HG03025 (cell line): ENCODE measurements around the gene TGM1.

Experiments
- ATAC-seq: cut with Tn5 transposase; IDR thresholded peaks from one replicate; pipeline ENCODE4 v1.9.1; 2021; ENCODE audit warnings: mild to moderate bottlenecking, moderate library complexity; ENCODE audit not compliant: unreplicated experiment, low FRiP score

Gene TGM1

DNA sequence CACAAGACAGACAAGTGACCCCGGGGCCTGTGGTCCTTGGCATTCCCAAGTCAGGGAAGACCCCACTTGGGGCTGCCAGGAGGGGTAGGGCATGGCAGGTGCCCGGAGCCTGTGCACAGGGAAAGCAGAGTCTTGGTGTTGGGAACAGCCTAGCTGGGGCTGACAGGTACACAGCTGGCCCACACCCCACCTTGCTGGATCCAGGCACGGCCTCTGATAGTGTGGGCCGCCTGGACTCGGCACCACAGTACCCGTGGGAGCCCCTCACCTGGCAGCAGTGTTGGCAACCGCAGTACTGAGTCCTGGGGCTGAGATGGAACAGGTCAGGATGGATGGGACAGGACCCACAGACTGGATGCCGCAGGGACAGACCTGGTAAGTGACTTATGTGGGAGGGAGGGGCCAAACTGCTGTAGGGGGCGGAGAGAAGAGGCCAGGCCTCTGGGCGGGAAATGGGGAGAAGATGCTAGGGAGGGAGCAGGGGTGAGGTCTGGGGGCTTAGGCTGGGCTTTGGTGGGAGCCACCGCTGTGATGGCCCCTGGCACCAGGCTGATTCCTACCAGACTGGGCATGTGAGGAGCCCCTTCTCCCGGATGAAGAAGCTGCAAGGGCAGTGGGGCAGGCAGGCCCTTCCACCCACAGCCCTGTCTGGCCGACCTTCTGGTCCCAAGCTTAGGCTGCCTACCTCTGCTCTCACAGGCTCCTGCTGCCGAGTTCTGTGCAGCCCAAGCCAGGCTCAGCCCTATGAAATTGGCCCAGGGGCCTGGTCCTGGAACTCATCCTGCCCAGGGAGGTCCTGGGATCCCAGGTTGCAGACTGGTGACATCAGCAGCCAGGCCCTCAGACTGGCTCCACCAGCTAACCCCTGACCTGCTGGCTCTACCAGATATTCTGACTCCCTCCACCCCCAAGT lies at the start of gene TGM1:
TSS of gene TGM1 (minus strand) at position 357 of the 913 bp plus-strand sequence. CDS start 825 bp downstream, outside the sequence.
- ATAC-seq: no peak

DNA sequence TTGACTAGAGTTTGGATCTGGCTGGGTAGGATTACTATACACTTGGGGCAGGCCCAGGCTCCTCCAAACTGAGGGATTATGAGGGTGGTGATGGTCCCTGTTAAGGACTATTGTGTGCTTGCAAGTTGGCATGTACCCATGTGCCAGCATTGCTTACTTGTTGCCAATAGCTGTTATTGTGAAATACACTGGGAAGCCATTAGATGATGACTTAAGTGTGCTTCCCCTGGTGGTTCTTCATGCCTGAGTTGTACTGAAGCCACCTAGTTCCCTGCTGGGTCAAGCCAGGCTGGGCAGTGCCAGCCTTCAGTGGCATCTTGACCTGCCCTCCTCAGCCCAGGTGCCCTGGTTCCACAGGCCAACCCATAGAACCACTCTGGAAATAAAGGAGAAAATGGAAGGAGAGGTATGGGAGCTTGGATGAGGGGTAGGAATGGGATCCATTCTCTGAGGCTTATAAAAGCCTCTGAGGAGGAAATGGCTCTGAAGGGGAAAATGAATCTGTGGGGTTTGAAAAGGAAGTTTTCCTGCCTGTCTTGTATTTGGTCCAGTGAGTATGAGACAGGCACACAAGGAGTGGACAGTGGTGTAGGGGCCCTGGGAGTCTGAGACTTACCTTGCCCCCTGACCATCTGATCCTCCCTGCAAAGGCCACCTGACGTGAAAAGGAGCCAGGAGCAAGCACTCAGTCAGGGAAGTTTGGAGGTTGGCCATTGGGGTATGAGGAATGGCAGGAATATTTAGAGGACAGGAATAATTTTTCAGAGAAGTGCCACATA lies 49.0 kb upstream of the TGM1 start:
- ATAC-seq: no peak

DNA sequence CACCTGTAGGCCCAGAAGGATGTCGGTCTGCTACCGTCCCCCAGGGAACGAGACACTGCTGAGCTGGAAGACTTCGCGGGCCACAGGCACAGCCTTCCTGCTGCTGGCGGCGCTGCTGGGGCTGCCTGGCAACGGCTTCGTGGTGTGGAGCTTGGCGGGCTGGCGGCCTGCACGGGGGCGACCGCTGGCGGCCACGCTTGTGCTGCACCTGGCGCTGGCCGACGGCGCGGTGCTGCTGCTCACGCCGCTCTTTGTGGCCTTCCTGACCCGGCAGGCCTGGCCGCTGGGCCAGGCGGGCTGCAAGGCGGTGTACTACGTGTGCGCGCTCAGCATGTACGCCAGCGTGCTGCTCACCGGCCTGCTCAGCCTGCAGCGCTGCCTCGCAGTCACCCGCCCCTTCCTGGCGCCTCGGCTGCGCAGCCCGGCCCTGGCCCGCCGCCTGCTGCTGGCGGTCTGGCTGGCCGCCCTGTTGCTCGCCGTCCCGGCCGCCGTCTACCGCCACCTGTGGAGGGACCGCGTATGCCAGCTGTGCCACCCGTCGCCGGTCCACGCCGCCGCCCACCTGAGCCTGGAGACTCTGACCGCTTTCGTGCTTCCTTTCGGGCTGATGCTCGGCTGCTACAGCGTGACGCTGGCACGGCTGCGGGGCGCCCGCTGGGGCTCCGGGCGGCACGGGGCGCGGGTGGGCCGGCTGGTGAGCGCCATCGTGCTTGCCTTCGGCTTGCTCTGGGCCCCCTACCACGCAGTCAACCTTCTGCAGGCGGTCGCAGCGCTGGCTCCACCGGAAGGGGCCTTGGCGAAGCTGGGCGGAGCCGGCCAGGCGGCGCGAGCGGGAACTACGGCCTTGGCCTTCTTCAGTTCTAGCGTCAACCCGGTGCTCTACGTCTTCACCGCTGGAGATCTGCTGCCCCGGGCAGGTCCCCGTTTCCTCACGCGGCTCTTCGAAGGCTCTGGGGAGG lies 47.9 kb upstream of the TGM1 start, which contains the start of gene LTB4R:
TSS of gene LTB4R (plus strand) at position 857 of the 959 bp plus-strand sequence. CDS start 4,150 bp downstream, outside the sequence.
- ATAC-seq: peak; percentile 59

DNA sequence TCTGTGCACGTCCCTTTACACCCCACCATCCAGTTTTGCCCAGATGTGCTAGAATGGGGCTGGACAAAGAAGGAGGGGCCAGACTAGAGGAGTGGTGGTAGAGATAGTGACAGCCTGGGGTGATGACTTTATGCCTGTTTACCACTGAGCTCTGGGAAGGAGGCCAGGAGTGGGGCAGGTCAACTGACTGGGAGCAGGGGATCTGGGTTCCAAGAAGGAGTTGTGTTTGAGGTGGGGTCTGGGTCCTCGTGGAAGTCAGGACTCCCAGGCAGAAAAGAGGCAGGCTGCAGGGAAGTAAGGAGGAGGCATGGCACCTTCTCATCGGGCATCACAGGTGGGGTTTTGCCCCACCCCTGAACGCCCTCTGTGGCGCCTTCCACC lies 47.3 kb upstream of the TGM1 start:
- no peak for ATAC-seq

DNA sequence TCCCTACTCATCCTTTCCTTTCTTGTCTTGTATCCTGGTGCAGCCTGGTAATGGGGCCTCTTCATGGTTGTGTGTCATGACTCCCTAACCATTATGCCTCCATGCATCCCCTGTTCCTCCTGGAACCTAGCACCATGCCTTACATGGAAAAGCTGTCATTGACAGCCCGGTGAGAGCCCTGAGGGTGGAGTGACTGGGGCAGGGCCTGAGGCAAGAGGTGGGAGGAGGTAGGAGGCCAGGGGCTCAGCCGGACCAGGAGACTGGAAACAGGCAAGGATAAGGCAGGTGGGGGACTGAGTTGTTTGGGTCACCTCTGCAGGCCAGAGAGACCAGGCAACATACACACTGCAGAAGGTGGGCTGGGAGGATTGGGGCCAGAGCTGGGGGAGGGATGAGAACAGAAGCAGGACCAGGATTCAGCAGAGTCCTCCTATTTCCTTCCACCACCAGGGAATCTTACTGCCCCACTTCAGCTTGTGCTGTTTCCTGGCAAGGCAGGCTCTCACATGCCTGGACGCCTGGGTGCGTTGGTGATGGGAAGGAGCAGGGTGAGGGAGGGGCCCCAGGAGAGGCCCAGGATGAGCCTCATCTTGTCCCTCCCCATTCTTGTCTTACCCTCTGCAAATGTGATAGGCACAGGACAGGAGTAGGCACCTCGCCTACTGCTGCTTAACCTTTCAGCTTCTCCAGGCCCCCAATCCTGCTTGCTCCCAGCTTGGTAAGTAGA lies 46.7 kb upstream of the TGM1 start, which contains the start of gene LTB4R2:
TSS of gene LTB4R2 (plus strand) at position 603 of the 727 bp plus-strand sequence. CDS start 525 bp downstream, outside the sequence.
- no peak for ATAC-seq

DNA sequence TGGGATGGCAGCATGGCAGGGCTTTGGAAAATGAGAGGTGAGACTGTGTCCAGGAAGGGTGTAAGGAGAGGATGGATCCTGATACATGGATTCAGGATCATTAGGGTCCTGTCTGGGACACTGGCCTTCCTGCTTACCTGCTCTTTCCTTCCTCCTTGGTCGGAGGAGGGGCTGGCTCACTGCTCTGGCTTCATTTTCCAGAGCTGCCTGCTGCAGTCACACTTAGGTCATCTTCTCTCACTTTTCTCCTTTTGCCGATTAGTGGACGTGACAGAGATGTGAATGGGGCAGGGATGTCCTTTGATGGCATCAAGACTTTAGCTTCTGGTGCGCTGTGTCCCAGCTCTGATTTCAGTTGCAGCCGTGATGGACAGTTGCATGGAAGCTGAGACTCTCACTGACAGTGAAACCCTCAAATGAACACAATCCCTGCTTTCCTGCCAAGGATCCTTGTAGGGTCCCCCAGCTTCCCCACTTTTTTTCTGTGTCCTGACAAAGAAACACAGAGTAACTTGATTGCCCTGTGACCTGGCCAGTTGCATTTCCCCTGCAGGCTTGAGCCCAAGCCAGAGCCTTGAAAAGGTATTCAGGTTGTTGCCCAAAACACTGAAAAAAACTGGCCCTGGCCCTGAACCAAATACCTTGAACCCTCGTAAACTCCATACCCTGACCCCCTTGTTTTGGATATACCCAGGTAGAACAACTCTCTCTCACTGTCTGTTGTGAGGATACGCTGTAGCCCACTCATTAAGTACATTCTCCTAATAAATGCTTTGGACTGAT lies 45.6 kb upstream of the TGM1 start:
- no peak for ATAC-seq

DNA sequence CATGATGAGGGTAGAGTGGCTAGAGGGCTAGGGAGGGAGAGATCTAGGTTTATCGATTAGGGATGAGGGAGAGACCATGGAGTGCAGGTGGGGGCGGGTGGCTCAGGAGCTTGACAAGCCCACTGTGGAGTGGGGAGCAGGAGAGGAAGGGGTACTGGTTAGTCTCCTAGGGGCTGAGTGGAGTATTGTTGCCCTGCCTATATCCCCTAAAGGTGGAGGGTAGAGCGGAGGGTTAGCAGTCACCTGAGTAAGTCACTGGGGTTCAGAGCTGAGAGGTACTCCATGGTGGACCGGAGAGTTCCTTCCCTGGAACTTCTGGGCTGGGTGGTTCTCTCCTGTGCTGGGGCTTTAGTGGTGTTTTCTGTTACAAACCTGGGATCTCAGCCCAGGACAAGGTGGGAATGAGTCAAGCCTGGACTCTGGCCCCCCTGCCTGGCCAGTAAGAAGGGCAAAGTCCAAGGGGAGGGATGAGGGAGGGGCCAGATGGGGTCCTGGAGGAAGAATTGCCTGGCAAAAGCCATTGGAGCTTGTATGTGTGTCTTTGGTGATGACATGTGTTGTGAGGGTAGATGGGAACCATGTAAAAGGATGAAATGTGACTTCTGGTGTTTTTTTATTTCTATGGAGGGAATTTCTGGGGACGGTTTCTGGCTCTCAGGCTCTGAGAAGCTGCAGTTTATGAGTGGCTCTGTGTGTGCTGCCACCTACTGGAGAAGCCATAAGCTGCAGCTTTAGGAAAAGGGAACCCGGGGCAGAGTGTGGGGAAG lies 44.8 kb upstream of the TGM1 start, which contains the start of gene CIDEB:
TSS of gene CIDEB (minus strand) at position 403 of the 767 bp plus-strand sequence. CDS start at position 284, 119 bp downstream.
- no peak for ATAC-seq

DNA sequence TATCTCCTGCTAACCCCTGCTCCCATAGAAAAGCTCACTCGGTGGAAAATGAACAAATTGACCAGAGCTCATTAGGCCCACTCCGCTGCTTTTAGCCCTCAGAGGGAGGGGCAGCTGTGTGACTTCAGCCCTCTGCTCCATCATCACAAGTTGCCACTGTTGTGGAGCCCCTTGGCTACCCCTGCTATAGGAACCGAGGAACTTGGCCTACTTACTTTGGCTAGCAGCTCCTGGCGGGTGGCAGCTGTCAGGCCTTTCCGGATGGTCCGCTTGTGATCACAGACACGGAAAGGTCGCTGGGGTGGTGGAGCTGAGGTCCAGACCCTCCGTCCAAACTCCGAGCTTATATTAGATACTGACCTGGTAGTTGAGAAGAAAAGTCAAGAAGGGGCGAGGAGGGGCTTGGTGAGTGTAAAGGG lies 44.2 kb upstream of the TGM1 start:
- ATAC-seq: no peak

DNA sequence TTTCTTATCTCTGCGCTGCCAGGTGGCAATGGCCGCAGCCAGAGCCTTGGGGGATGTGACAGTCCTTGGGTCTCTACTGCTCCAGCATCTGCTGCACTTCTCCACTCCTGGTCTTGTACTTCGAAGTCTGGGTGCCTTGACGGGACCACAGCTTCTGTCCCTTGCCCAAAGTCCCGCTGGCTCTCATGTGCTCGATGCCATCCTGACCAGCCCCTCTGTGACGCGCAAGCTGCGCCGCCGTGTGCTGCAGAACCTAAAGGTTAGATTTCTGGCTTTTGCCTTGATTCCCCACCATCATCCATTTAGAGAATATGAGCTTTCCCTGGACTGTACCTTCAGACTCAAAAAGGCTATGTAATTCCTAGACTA lies 41.0 kb upstream of the TGM1 start:
- ATAC-seq: no peak

DNA sequence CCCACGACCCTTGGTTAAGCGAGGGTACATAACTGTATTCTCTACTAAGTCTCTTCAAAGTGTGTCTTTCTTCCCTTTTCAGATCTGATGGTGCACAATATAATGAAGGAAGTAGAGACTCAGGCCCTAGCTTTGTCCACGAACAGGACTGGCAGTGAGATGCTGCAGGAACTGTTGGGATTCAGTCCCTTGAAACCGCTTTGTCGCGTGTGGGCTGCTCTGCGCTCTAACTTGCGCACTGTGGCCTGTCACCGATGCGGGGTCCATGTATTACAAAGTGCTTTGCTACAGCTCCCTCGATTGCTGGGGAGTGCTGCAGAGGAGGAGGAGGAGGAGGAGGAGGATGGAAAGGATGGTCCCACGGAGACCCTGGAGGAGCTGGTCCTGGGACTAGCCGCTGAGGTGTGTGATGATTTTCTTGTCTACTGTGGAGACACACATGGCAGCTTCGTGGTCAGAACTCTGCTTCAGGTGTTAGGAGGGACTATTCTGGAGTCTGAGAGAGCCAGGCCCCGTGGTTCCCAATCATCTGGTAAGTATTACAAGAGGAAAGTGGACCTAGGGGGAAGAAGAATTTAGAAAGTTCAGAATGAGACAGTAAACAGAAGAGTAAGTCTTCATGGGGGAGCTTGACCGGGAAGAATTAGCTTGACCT lies 37.5 kb upstream of the TGM1 start:
- no peak for ATAC-seq

DNA sequence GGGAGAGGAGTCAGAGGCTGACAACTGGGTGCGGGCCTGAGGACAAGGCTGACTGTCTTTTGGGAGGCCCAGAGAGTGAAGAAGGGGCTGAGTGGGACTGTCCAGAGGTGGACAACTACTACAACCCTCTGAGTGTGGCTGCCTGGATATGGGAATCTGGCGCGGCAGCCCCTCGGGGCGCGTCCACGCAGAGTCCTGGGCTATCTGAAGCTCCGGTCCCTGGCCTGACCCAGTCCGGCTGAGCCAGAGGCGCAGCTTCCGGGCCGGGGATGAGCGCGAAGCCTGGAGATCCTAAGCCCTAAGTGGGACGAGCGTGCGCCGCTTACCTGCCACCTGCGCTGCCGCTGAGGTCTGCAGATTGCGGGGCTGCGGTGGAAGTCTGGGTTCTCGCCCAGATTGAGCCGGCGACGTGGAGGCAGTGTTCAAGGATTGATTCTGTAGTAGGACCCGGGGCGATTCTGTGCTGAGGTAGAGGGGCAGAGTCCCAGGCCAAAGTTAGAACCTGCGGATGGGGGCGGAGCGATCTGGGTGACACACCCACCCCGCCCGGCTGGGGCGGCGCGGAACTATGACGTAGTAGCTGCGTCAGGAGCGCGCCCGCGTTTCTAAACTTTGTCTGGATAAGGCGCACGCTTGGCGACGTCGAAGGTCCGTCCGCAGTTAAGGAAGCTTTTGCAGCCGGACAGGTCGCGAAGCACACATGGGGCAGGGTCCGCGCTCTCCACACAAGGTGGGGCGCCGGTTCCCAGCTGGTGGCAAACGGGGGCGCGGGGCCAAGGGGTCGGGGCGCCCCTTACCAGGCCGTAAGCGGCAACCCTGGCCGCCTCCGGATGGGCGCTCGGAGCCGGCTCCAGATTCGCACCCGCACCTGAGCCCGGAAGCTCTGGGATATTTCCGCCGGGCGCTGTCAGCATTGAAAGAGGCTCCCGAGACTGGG lies 36.5 kb upstream of the TGM1 start, which contains the start of the genes DHRS1 and NOP9:
TSS of gene DHRS1 (minus strand) at position 526 of the 937 bp plus-strand sequence. CDS start 674 bp downstream, outside the sequence.
TSS of gene NOP9 (plus strand) at position 596 of the 937 bp plus-strand sequence. CDS start at position 701, 105 bp downstream.
- peak; percentile 71 for ATAC-seq

DNA sequence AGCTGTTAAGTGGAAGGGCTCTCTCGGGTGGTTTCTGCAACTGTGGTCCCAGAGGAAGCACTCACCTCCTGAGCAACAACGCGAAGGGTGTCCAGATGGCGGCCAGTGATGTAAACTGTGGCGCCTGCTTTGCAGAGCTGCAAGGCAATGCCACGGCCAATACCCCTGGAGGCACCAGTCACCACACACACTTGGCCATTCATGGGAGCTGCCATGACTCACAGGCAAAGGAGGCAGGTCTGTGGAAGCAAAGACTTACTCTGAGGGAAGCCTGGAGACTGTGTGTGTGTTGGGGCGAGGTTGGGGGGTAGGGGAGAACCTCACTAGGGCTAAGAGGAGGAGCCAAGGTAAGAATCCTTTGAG lies 35.9 kb upstream of the TGM1 start:
- ATAC-seq: no peak

DNA sequence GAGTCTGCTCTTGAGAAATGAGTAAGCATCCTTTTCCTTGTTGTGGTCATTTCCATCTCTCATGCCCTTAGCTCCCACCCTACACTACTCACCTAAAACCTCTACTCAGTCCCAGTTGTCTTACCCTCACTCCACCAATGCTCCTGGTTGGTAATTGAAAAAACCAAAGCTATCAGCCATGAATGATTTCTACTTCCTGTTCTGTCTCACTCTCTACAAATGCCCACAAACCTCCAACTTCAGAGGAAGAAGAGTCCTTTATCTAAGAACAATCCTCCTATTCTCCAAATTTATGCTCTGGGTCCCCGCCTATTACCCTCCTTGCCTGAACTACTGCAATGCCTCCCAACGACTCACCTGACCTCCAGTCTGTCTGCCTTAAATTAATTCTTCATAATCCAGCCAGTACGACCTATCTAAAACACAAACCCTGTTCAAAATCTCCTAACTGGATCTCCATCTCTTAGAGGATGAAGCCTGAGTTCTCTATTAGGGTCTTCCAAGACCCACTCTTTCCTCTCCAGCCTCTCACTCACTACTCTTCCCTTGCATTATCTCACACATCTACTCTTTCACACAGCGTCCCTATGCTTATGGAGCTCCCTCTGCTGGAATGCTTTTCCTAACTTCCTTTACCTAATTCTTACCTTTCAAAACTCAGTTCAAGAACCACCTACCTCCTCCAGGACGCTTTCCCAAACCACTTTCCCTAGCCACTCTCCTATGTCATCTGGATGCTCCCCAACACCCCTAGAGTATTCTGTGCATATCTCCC lies 34.4 kb upstream of the TGM1 start:
- ATAC-seq: no peak

DNA sequence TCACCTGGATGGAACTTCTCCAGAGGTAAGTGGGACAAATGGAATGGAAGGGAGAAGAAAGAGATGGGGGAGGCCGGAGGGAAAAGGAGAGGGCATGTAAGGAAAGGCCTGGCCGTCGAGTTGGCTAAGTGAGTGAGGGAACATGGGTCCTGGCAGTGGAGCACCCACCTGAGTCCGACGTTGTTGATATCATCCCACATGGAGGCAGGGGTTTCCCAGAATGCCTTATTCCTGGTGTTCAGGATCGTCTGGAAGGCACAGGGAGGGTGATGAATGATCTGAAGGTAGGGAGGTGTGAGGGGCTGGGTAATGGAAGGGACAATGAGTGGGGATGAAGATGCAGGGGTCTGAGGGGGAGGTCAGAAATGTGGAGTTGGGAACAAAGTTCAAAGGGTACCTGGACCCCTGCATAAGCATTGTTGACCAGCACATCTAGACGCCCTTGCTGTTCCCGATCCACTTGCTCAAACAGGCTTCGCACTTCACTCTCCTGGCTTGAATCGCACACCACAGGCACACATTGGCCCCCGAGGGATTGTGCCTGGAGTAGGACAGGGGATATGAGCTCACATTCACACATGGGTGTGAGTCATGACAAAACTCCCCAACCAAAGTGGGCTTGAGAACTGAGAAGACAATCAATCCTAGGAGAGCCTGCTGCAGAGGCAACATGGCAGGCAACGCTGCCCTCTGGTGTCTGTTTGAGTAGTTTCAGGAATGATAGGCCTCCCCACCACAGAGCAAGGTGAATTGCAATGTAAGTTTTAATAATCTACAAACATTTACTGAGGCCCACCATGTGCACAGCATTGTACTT lies 33.6 kb upstream of the TGM1 start:
- no peak for ATAC-seq
